T-helper 17 cell (primary cell): ENCODE data around the gene RBM10. TPM values are rescaled to one million over a fixed set of nuclear protein-coding genes. Genes with fewer than 3 reads are reported as not detected.
A peak's percentile ranks its signal among the peaks of the same experiment; 100 is the strongest.

ENCODE experiments used
- ATAC-seq: fragments of 150-1000 bp; cut with Tn5 transposase; 2 replicates; pipeline ENCODE4 v1.10.0; 2021; ENCODE audit warnings: mild to moderate bottlenecking, moderate library complexity
- DNase-seq, 3 donors: peaks; one replicate each; pipeline versions ENCODE4 v3.0.0 to v3.0.0-alpha.2; 2020 to 2021
- H3K9me3 ChIP-seq: one replicate; pipeline ENCODE4 v1.7.0; 2013; ENCODE audit warnings: low read length, mild to moderate bottlenecking; ENCODE audit not compliant: control insufficient read depth, poor library complexity, severe bottlenecking
- H3K27ac Mint-ChIP-seq: one replicate; pipeline ENCODE4 v1.8.0; 2022; ENCODE audit warnings: mild to moderate bottlenecking, moderate library complexity, mixed read lengths
- H3K27me3 Mint-ChIP-seq: one replicate; pipeline ENCODE4 v1.8.0; 2022; ENCODE audit warnings: mixed read lengths
- H3K36me3 Mint-ChIP-seq: one replicate; pipeline ENCODE4 v1.8.0; 2022; ENCODE audit warnings: low read depth, mixed read lengths
- H3K4me1 Mint-ChIP-seq: one replicate; pipeline ENCODE4 v1.8.0; 2022; ENCODE audit warnings: mild to moderate bottlenecking, mixed read lengths
- H3K4me3 Mint-ChIP-seq: one replicate; pipeline ENCODE4 v1.8.0; 2022; ENCODE audit warnings: mild to moderate bottlenecking, moderate library complexity, mixed read lengths
- total RNA-seq, 4 donors: library from RNA in 2 of 4; stranded (reverse) in 2 of 4; gene quantifications; one replicate each; pipeline ENCODE4 v1.2.3 and lab custom pipeline; 2022 to 2026

RBM10 gene
- total RNA-seq, 2 donors from 2014 or later: 33.0 to 36.5 TPM

DNA sequence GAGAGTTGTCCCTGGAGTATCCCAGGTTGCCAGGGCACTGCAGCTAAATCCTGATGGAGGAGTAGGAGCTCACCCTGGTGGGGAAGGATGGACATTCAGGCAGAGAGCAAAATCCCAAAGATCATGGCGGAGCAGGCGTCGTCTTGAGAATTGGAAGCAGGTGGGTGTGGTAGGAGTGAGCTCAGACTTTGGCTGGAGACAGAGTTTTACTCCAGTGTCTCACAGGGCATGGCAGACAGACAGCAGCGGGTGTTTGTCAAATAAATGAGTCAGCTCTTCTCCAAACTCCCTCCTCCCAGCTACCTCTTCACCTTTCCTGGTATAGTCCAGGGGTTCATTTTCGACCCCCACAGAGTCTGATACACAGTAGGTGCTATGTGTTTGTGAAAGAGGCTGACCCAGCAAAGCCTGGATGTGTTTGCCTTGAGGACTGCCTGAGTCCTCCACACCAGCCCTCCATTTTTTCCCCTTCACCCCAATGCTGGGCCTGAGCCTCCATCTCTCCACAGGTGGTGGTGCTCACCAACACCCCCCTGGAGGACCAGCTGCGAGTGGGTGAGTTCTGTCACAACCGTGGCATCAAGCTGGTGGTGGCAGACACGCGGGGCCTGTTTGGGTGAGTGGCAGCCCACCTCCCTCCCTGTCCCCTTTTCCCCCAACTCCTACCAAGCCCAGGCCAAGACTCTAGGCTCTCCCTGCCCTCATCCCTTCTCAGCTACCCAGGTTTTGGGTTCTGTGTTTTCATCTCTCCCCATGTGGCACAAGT is 55.5 kb downstream of the RBM10 start:
- no peaks in the 10 kb centered on the region for H3K9me3 ChIP-seq
- H3K27me3 Mint-ChIP-seq: no peaks in the 10 kb centered on the region
- ATAC-seq: no peak
- peaks cover 15% of the 10 kb centered on the region for H3K4me1 Mint-ChIP-seq
- no peak overlapping the region for H3K4me3 Mint-ChIP-seq
- no peak for DNase-seq
- H3K27ac Mint-ChIP-seq: peak overlapping the region; percentile 73
- no peaks in the 10 kb centered on the region for H3K36me3 Mint-ChIP-seq

- Mint-ChIP-seq H3K27me3 (no peaks in the 10 kb centered on the region), H3K27ac (peak overlapping the region; percentile 57), H3K36me3 (no peaks in the 10 kb centered on the region), H3K4me3 (no peak overlapping the region), H3K4me1 (peaks cover 7% of the 10 kb centered on the region)
- no peak for ATAC-seq
- H3K9me3 ChIP-seq: no peaks in the 10 kb centered on the region
- no peak for DNase-seq
Measured at GRCh38 chrX:47201345-47201944, 56.4 kb downstream of the RBM10 start.

DNA sequence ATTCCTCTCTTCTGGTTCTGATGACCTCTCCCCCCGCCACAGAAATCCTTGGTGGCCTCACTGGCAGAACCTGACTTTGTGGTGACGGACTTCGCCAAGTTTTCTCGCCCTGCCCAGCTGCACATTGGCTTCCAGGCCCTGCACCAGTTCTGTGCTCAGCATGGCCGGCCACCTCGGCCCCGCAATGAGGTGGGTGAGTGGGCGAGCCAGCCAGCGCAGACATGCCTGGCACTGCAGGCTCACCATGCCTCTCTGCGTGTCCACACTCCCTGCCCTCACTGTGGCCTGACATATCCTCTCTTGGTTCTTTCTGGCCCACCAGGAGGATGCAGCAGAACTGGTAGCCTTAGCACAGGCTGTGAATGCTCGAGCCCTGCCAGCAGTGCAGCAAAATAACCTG is 57.3 kb downstream of the RBM10 start:
- H3K9me3 ChIP-seq: no peaks in the 10 kb centered on the region
- Mint-ChIP-seq H3K27me3 (no peaks in the 10 kb centered on the region), H3K4me3 (no peak overlapping the region), H3K27ac (no peak overlapping the region), H3K36me3 (no peaks in the 10 kb centered on the region), H3K4me1 (no peaks in the 10 kb centered on the region)
- DNase-seq (no peak), ATAC-seq (no peak)

DNA sequence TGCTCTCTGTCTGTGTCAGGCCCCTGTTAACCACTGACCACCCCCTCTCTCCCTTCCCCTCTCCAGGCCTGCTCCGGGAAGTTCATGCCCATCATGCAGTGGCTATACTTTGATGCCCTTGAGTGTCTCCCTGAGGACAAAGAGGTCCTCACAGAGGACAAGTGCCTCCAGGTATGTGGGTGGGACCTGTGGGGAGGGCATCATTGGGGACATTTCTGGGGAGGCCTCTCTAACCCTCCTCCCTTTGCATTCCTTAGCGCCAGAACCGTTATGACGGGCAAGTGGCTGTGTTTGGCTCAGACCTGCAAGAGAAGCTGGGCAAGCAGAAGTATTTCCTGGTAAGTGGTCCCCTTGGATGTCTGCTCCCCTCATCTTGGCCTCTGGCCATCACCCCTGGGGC is 57.9 kb downstream of the RBM10 start:
- Mint-ChIP-seq H3K27me3 (no peaks in the 10 kb centered on the region), H3K36me3 (no peaks in the 10 kb centered on the region), H3K27ac (no peak overlapping the region), H3K4me1 (no peaks in the 10 kb centered on the region), H3K4me3 (no peak overlapping the region)
- DNase-seq: no peak
- no peaks in the 10 kb centered on the region for H3K9me3 ChIP-seq
- no peak for ATAC-seq

GRCh38 chrX:47204970-47205369 is 59.9 kb downstream of the RBM10 start:
- ATAC-seq (no peak), DNase-seq (no peak)
- Mint-ChIP-seq H3K27ac (no peak overlapping the region), H3K27me3 (no peaks in the 10 kb centered on the region), H3K36me3 (no peaks in the 10 kb centered on the region), H3K4me1 (no peaks in the 10 kb centered on the region), H3K4me3 (no peak overlapping the region)
- H3K9me3 ChIP-seq: no peaks in the 10 kb centered on the region

- H3K27ac Mint-ChIP-seq: no peak overlapping the region
- H3K9me3 ChIP-seq: no peaks in the 10 kb centered on the region
- H3K27me3 Mint-ChIP-seq: no peaks in the 10 kb centered on the region
- H3K4me1 Mint-ChIP-seq: peaks cover under 1% of the 10 kb centered on the region
- no peak overlapping the region for H3K4me3 Mint-ChIP-seq
- peaks cover under 1% of the 10 kb centered on the region for H3K36me3 Mint-ChIP-seq
- no peak for DNase-seq
- no peak for ATAC-seq
Measured at GRCh38 chrX:47206316-47206715, 61.3 kb downstream of the RBM10 start.

GRCh38 chrX:47208108-47208507 is 63.1 kb downstream of the RBM10 start:
- Mint-ChIP-seq H3K4me1 (peaks cover 6% of the 10 kb centered on the region), H3K27ac (no peak overlapping the region), H3K27me3 (no peaks in the 10 kb centered on the region), H3K4me3 (no peak overlapping the region), H3K36me3 (peaks cover 10% of the 10 kb centered on the region)
- no peaks in the 10 kb centered on the region for H3K9me3 ChIP-seq
- ATAC-seq (no peak), DNase-seq (no peak)

GRCh38 chrX:47209508-47210238 is 64.7 kb downstream of the RBM10 start:
- H3K4me1 Mint-ChIP-seq: peaks cover 6% of the 10 kb centered on the region
- H3K27me3 Mint-ChIP-seq: no peaks in the 10 kb centered on the region
- peaks cover 10% of the 10 kb centered on the region for H3K36me3 Mint-ChIP-seq
- DNase-seq (no peak), ATAC-seq (no peak)
- no peak overlapping the region for H3K4me3 Mint-ChIP-seq
- H3K27ac Mint-ChIP-seq: no peak overlapping the region
- no peaks in the 10 kb centered on the region for H3K9me3 ChIP-seq

- peaks cover 6% of the 10 kb centered on the region for H3K4me1 Mint-ChIP-seq
Measured at GRCh38 chrX:47210661-47211425, 65.8 kb downstream of the RBM10 start.

DNA sequence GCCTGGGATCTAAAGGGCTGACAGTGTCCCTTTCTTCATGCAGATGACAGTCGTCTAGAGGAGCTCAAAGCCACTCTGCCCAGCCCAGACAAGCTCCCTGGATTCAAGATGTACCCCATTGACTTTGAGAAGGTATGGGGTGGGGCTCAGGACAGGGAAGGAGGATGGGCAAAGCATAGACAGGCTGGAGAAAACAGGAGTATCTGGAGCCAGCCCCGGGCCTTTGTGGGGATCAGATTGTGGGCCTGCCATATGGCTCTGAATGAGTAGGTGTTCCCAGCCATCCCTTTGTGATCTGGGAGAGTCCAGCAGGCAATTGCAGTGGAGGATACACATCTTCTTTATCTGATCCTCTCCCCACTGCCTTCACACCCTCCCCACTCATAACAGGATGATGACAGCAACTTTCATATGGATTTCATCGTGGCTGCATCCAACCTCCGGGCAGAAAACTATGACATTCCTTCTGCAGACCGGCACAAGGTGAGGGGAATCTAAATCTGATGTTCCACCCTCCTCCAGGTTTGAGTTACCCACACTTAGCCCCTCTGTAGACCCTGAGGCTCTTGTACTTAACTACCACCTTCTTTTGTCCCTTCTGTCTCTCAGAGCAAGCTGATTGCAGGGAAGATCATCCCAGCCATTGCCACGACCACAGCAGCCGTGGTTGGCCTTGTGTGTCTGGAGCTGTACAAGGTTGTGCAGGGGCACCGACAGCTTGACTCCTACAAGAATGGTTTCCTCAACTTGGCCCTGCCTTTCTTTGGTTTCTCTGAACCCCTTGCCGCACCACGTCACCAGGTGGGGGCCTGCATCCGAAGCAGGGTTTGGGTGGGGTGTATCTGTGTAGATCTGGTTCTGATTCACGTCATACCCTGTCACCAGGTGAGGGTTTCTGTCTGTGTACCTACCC is 67.6 kb downstream of the RBM10 start:
- no peaks in the 10 kb centered on the region for H3K9me3 ChIP-seq
- H3K36me3 Mint-ChIP-seq: peaks cover 13% of the 10 kb centered on the region
- no peak for DNase-seq
- H3K4me3 Mint-ChIP-seq: peak overlapping the region; percentile 9
- H3K4me1 Mint-ChIP-seq: peaks cover 21% of the 10 kb centered on the region
- no peak for ATAC-seq
- peak overlapping the region; percentile 41 for H3K27ac Mint-ChIP-seq
- H3K27me3 Mint-ChIP-seq: no peaks in the 10 kb centered on the region

More at GRCh38 chrX:47210661-47211425, 65.8 kb downstream of the RBM10 start:
- Mint-ChIP-seq H3K27me3 (no peaks in the 10 kb centered on the region), H3K27ac (peak overlapping the region; percentile 49), H3K4me3 (no peak overlapping the region), H3K36me3 (peaks cover 10% of the 10 kb centered on the region)
- DNase-seq (no peak), ATAC-seq (no peak)
- H3K9me3 ChIP-seq: no peaks in the 10 kb centered on the region

- DNase-seq (no peak), ATAC-seq (no peak)
- Mint-ChIP-seq H3K36me3 (peaks cover 13% of the 10 kb centered on the region), H3K27me3 (no peaks in the 10 kb centered on the region), H3K27ac (peak overlapping the region; percentile 57), H3K4me1 (peaks cover 28% of the 10 kb centered on the region), H3K4me3 (no peak overlapping the region)
- no peaks in the 10 kb centered on the region for H3K9me3 ChIP-seq
Measured at GRCh38 chrX:47214435-47215077, 69.5 kb downstream of the RBM10 start.
